Measurements from ENCODE around the gene PROK2. TPM values are rescaled to one million over a fixed set of nuclear protein-coding genes. Genes with fewer than 3 reads are reported as not detected.

PROK2 gene
- total and polyA plus RNA-seq, 4 donors, result 1.3 to 57.2 (median 2.8) TPM

- 91 to 94% methylated on average over 3 of the region's 3 CpGs for WGBS, 2 donors
- peaks cover 0 to 6% (median 0%) of the 10 kb centered on the region in 3 donors for H3K27me3 ChIP-seq (ENCODE audit: control insufficient read depth in 3 of 3, insufficient read depth in 3 of 3, low read length in 2 of 3)
- ATAC-seq (ENCODE audit: insufficient read depth, low FRiP score), result no peak
- H3K9ac ChIP-seq (ENCODE audit: insufficient read depth in 1 of 2, low read length in 2 of 2), result no peak overlapping the region
- no peaks in the 10 kb centered on the region for H3K9me3 ChIP-seq (ENCODE audit: control insufficient read depth in 4 of 4, insufficient read depth in 3 of 4, low read length in 3 of 4)
- TF ChIP-seq CTCF (IDR thresholded peaks at IDR 0.05; ENCODE audit: control extremely low read depth, extremely low read depth), result no peak
- no peak for DNase-seq
- no peak overlapping the region for H3K27ac ChIP-seq (ENCODE audit: low read depth in 1 of 2, low read length in 1 of 2)
- no peak overlapping the region for H3K4me3 ChIP-seq
- H3K4me1 ChIP-seq (ENCODE audit: control insufficient read depth in 5 of 5, insufficient read depth in 5 of 5, low read length in 5 of 5), result no peaks in the 10 kb centered on the region
- no peaks in the 10 kb centered on the region for H3K36me3 ChIP-seq (ENCODE audit: control insufficient read depth in 4 of 4, insufficient read depth in 4 of 4, low read length in 4 of 4)
Measured at GRCh38 chr3:71810056-71810455, 25.1 kb upstream of the PROK2 start.

GRCh38 chr3:71809321-71810026 is 24.5 kb upstream of the PROK2 start:
- ATAC-seq (ENCODE audit: insufficient read depth, low FRiP score), result no peak
- 83 to 92% methylated on average over 6 of the region's 6 CpGs for WGBS, 2 donors
- no peak for TF ChIP-seq CTCF (IDR thresholded peaks at IDR 0.05; ENCODE audit: control extremely low read depth, extremely low read depth)
- Histone ChIP-seq H3K4me3 (peak overlapping the region; percentile 21), H3K27ac (ENCODE audit: low read depth in 1 of 2, low read length in 1 of 2) (no peak overlapping the region), H3K36me3 (ENCODE audit: control insufficient read depth in 4 of 4, insufficient read depth in 4 of 4, low read length in 4 of 4) (no peaks in the 10 kb centered on the region), H3K27me3 (ENCODE audit: control insufficient read depth in 3 of 3, insufficient read depth in 3 of 3, low read length in 2 of 3) (peaks cover 0 to 6% (median 0%) of the 10 kb centered on the region in 3 donors), H3K4me1 (ENCODE audit: control insufficient read depth in 5 of 5, insufficient read depth in 5 of 5, low read length in 5 of 5) (no peaks in the 10 kb centered on the region), H3K9ac (ENCODE audit: insufficient read depth in 1 of 2, low read length in 2 of 2) (no peak overlapping the region), H3K9me3 (ENCODE audit: control insufficient read depth in 4 of 4, insufficient read depth in 3 of 4, low read length in 3 of 4) (no peaks in the 10 kb centered on the region)
- DNase-seq, result no peak

GRCh38 chr3:71806736-71807135 is 21.8 kb upstream of the PROK2 start:
- TF ChIP-seq CTCF (IDR thresholded peaks at IDR 0.05; ENCODE audit: control extremely low read depth, extremely low read depth), result no peak
- Histone ChIP-seq H3K27ac (ENCODE audit: low read depth in 1 of 2, low read length in 1 of 2) (no peak overlapping the region), H3K4me3 (no peak overlapping the region), H3K27me3 (ENCODE audit: control insufficient read depth in 3 of 3, insufficient read depth in 3 of 3, low read length in 2 of 3) (peaks cover 0 to 7% (median 4%) of the 10 kb centered on the region in 3 donors), H3K36me3 (ENCODE audit: control insufficient read depth in 4 of 4, insufficient read depth in 4 of 4, low read length in 4 of 4) (no peaks in the 10 kb centered on the region), H3K9me3 (ENCODE audit: control insufficient read depth in 4 of 4, insufficient read depth in 3 of 4, low read length in 3 of 4) (no peaks in the 10 kb centered on the region), H3K4me1 (ENCODE audit: control insufficient read depth in 5 of 5, insufficient read depth in 5 of 5, low read length in 5 of 5) (no peaks in the 10 kb centered on the region), H3K9ac (ENCODE audit: insufficient read depth in 1 of 2, low read length in 2 of 2) (no peak overlapping the region)
- no peak for ATAC-seq (ENCODE audit: insufficient read depth, low FRiP score)
- DNase-seq, result no peak
- WGBS, 2 donors, result 52 to 61% methylated on average over 3 of the region's 3 CpGs

- peaks cover 3 to 9% (median 7%) of the 10 kb centered on the region in 3 donors for H3K27me3 ChIP-seq (ENCODE audit: control insufficient read depth in 3 of 3, insufficient read depth in 3 of 3, low read length in 2 of 3)
- no peak for TF ChIP-seq CTCF (IDR thresholded peaks at IDR 0.05; ENCODE audit: control extremely low read depth, extremely low read depth)
- H3K27ac ChIP-seq (ENCODE audit: low read depth in 1 of 2, low read length in 1 of 2), result no peak overlapping the region
- 69 to 78% methylated on average over 2 of the region's 2 CpGs for WGBS, 2 donors
- H3K36me3 ChIP-seq (ENCODE audit: control insufficient read depth in 4 of 4, insufficient read depth in 4 of 4, low read length in 4 of 4), result no peaks in the 10 kb centered on the region
- no peaks in the 10 kb centered on the region for H3K4me1 ChIP-seq (ENCODE audit: control insufficient read depth in 5 of 5, insufficient read depth in 5 of 5, low read length in 5 of 5)
- no peaks in the 10 kb centered on the region for H3K9me3 ChIP-seq (ENCODE audit: control insufficient read depth in 4 of 4, insufficient read depth in 3 of 4, low read length in 3 of 4)
- DNase-seq (no peak), ATAC-seq (ENCODE audit: insufficient read depth, low FRiP score) (no peak)
- no peak overlapping the region for H3K4me3 ChIP-seq
- no peak overlapping the region for H3K9ac ChIP-seq (ENCODE audit: insufficient read depth in 1 of 2, low read length in 2 of 2)
Measured at GRCh38 chr3:71805691-71806090, 20.7 kb upstream of the PROK2 start.
